Stimulated activated memory B cell treated with anti-CD40 and anti-IgM and Interleukin-4, amounts not matched to agents 10 μg/mL and 1 μg/mL and 100 μg/mL, for 72 hours (primary cell): ENCODE data around the gene SLC31A2.

ENCODE experiments used
- ATAC-seq: fragments of 150-1000 bp; cut with Tn5 transposase; 2 replicates; pipeline ENCODE4 v1.10.0; 2021
- H3K27ac Mint-ChIP-seq: one replicate; pipeline ENCODE4 v1.8.0; 2022; ENCODE audit warnings: mild to moderate bottlenecking, mixed read lengths
- H3K27me3 Mint-ChIP-seq: one replicate; pipeline ENCODE4 v1.8.0; 2022; ENCODE audit warnings: mixed read lengths
- H3K36me3 Mint-ChIP-seq: one replicate; pipeline ENCODE4 v1.8.0; 2022; ENCODE audit warnings: mixed read lengths
- H3K4me1 Mint-ChIP-seq: one replicate; pipeline ENCODE4 v1.8.0; 2022; ENCODE audit warnings: mixed read lengths
- H3K4me3 Mint-ChIP-seq: one replicate; pipeline ENCODE4 v1.8.0; 2022; ENCODE audit warnings: mild to moderate bottlenecking, moderate library complexity, mixed read lengths
- H3K9me3 Mint-ChIP-seq: one replicate; pipeline ENCODE4 v1.8.0; 2022; ENCODE audit warnings: mixed read lengths

The SLC31A2 gene

GRCh38 chr9:113199683-113200329 is 49.0 kb downstream of the SLC31A2 start:
- Mint-ChIP-seq H3K27ac (no peak overlapping the region), H3K27me3 (no peaks in the 10 kb centered on the region), H3K4me1 (no peaks in the 10 kb centered on the region), H3K9me3 (no peaks in the 10 kb centered on the region), H3K36me3 (peaks cover 67% of the 10 kb centered on the region), H3K4me3 (no peak overlapping the region)
- no peak for ATAC-seq

GRCh38 chr9:113205432-113205831 is 54.6 kb downstream of the SLC31A2 start:
- Mint-ChIP-seq H3K27me3 (no peaks in the 10 kb centered on the region), H3K4me1 (peaks cover 7% of the 10 kb centered on the region), H3K27ac (no peak overlapping the region), H3K36me3 (peaks cover 63% of the 10 kb centered on the region), H3K4me3 (no peak overlapping the region), H3K9me3 (no peaks in the 10 kb centered on the region)
- no peak for ATAC-seq

GRCh38 chr9:113205861-113206260 is 55.1 kb downstream of the SLC31A2 start:
- peaks cover 7% of the 10 kb centered on the region for H3K4me1 Mint-ChIP-seq
- ATAC-seq, result no peak
- H3K27me3 Mint-ChIP-seq, result no peaks in the 10 kb centered on the region
- H3K9me3 Mint-ChIP-seq, result no peaks in the 10 kb centered on the region
- peaks cover 68% of the 10 kb centered on the region for H3K36me3 Mint-ChIP-seq
- H3K4me3 Mint-ChIP-seq, result no peak overlapping the region
- H3K27ac Mint-ChIP-seq, result no peak overlapping the region

GRCh38 chr9:113210815-113211214 is 60.0 kb downstream of the SLC31A2 start:
- no peaks in the 10 kb centered on the region for H3K27me3 Mint-ChIP-seq
- ATAC-seq, result no peak
- peaks cover 74% of the 10 kb centered on the region for H3K36me3 Mint-ChIP-seq
- H3K4me3 Mint-ChIP-seq, result no peak overlapping the region
- H3K9me3 Mint-ChIP-seq, result no peaks in the 10 kb centered on the region
- H3K4me1 Mint-ChIP-seq, result peaks cover 26% of the 10 kb centered on the region
- H3K27ac Mint-ChIP-seq, result peak overlapping the region; percentile 59
